ENCODE results near the gene SLC25A30.

Gene SLC25A30

GRCh38 chr13:45439008-45439407 is 20.8 kb upstream of the SLC25A30 start:
- TF ChIP-seq POLR2AphosphoS5 (IDR thresholded peaks at IDR 0.05; ENCODE audit: low read depth, low read length) (no peak), FOXP2 (optimal IDR thresholded peaks at IDR 0.05; ENCODE audit: borderline replicate concordance, extremely low read depth, extremely low read length, insufficient read depth) (no peak), SIN3A (IDR thresholded peaks at IDR 0.05; ENCODE audit: borderline replicate concordance, insufficient read depth, low read length) (no peak), TAF1 (IDR thresholded peaks at IDR 0.05; ENCODE audit: borderline replicate concordance, insufficient read depth, low read length) (no peak)
- TF ChIP-seq, protein P1, sequence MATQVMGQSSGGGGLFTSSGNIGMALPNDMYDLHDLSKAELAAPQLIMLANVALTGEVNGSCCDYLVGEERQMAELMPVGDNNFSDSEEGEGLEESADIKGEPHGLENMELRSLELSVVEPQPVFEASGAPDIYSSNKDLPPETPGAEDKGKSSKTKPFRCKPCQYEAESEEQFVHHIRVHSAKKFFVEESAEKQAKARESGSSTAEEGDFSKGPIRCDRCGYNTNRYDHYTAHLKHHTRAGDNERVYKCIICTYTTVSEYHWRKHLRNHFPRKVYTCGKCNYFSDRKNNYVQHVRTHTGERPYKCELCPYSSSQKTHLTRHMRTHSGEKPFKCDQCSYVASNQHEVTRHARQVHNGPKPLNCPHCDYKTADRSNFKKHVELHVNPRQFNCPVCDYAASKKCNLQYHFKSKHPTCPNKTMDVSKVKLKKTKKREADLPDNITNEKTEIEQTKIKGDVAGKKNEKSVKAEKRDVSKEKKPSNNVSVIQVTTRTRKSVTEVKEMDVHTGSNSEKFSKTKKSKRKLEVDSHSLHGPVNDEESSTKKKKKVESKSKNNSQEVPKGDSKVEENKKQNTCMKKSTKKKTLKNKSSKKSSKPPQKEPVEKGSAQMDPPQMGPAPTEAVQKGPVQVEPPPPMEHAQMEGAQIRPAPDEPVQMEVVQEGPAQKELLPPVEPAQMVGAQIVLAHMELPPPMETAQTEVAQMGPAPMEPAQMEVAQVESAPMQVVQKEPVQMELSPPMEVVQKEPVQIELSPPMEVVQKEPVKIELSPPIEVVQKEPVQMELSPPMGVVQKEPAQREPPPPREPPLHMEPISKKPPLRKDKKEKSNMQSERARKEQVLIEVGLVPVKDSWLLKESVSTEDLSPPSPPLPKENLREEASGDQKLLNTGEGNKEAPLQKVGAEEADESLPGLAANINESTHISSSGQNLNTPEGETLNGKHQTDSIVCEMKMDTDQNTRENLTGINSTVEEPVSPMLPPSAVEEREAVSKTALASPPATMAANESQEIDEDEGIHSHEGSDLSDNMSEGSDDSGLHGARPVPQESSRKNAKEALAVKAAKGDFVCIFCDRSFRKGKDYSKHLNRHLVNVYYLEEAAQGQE (IDR thresholded peaks at IDR 0.05; ENCODE audit: insufficient read depth in 1 of 2, low read depth in 2 of 2, low read length in 2 of 2): no peak

GRCh38 chr13:45437947-45438346 is 19.8 kb upstream of the SLC25A30 start:
- TF ChIP-seq POLR2AphosphoS5 (IDR thresholded peaks at IDR 0.05; ENCODE audit: low read depth, low read length): no peak
- no peak for TF ChIP-seq SIN3A (IDR thresholded peaks at IDR 0.05; ENCODE audit: borderline replicate concordance, insufficient read depth, low read length)
- TF ChIP-seq TAF1 (IDR thresholded peaks at IDR 0.05; ENCODE audit: borderline replicate concordance, insufficient read depth, low read length): no peak
- TF ChIP-seq, protein P1 (IDR thresholded peaks at IDR 0.05; ENCODE audit: insufficient read depth in 1 of 2, low read depth in 2 of 2, low read length in 2 of 2): no peak
- no peak for TF ChIP-seq FOXP2 (optimal IDR thresholded peaks at IDR 0.05; ENCODE audit: borderline replicate concordance, extremely low read depth, extremely low read length, insufficient read depth)

DNA sequence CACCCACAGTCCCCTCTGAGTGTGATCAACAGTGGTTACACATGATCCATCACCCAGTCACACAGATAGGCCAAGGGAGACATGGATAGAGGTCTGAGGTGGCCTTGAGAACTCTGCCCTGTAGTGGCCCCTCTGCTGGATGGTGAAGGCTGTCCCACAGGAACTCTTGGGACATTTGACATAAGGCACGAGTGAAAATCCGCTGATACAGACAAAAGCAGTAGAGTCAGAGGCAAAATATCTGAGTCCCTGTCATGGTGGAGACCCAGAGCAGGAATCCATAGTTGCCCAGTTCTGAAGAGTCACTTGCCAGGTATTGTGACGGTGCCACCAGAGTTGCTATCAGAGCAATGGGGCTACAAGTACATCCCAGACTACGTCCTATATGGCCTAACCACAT is 18.8 kb upstream of the SLC25A30 start:
- TF ChIP-seq TAF1 (IDR thresholded peaks at IDR 0.05; ENCODE audit: borderline replicate concordance, insufficient read depth, low read length) (no peak), SIN3A (IDR thresholded peaks at IDR 0.05; ENCODE audit: borderline replicate concordance, insufficient read depth, low read length) (no peak), FOXP2 (optimal IDR thresholded peaks at IDR 0.05; ENCODE audit: borderline replicate concordance, extremely low read depth, extremely low read length, insufficient read depth) (no peak), POLR2AphosphoS5 (IDR thresholded peaks at IDR 0.05; ENCODE audit: low read depth, low read length) (no peak)
- TF ChIP-seq, protein P1 (IDR thresholded peaks at IDR 0.05; ENCODE audit: insufficient read depth in 1 of 2, low read depth in 2 of 2, low read length in 2 of 2): no peak

GRCh38 chr13:45436332-45436731 is 18.2 kb upstream of the SLC25A30 start:
- TF ChIP-seq FOXP2 (optimal IDR thresholded peaks at IDR 0.05; ENCODE audit: borderline replicate concordance, extremely low read depth, extremely low read length, insufficient read depth): no peak
- TF ChIP-seq TAF1 (IDR thresholded peaks at IDR 0.05; ENCODE audit: borderline replicate concordance, insufficient read depth, low read length): no peak
- TF ChIP-seq SIN3A (IDR thresholded peaks at IDR 0.05; ENCODE audit: borderline replicate concordance, insufficient read depth, low read length): no peak
- TF ChIP-seq, protein P1 (IDR thresholded peaks at IDR 0.05; ENCODE audit: insufficient read depth in 1 of 2, low read depth in 2 of 2, low read length in 2 of 2): no peak
- no peak for TF ChIP-seq POLR2AphosphoS5 (IDR thresholded peaks at IDR 0.05; ENCODE audit: low read depth, low read length)
